Upper lobe of right lung (tissue), 1 donor: Measurements from ENCODE around the gene ODAD2. TPM values are rescaled to one million over a fixed set of nuclear protein-coding genes. Genes with fewer than 3 reads are reported as not detected.

Source experiments
- ATAC-seq: fragments of 200-7000 bp; cut with Tn5 transposase; one replicate; pipeline ENCODE4 v1.9.1; 2020; ENCODE audit warnings: mild to moderate bottlenecking, moderate library complexity
- DNase-seq: peaks from one replicate; pipeline ENCODE4 v3.0.0-alpha.2; 2020
- H3K27ac ChIP-seq: fragments of 200-600 bp; one replicate; pipeline ENCODE4 v1.8.0; 2022
- H3K27me3 ChIP-seq: fragments of 200-600 bp; one replicate; pipeline ENCODE4 v1.8.0; 2022; ENCODE audit warnings: mild to moderate bottlenecking
- H3K36me3 ChIP-seq: fragments of 200-600 bp; one replicate; pipeline ENCODE4 v1.8.0; 2022
- H3K4me1 ChIP-seq: fragments of 200-600 bp; one replicate; pipeline ENCODE4 v1.8.0; 2022
- H3K4me3 ChIP-seq: fragments of 200-600 bp; one replicate; pipeline ENCODE4 v1.8.0; 2022; ENCODE audit warnings: mild to moderate bottlenecking
- H3K9me3 ChIP-seq: fragments of 200-600 bp; one replicate; pipeline ENCODE4 v1.8.0; 2022
- intact Hi-C: fragments of 100-400 bp; cut with DNase I; formaldehyde crosslinking; loops from one replicate; pipeline ENCODE4 v1.11.0; 2022
- total RNA-seq: library from RNA; stranded (reverse); fragmentation: NEBNext Ultra II Directional; extraction: Animal tissue kit (Norgen Biotek cat#: 25700); gene quantifications from one replicate; pipeline ENCODE4 v1.2.1, GENCODE V29; 2021
- TF ChIP-seq, protein P1 (sequence below): fragments of 200-600 bp; IDR thresholded peaks from one replicate; pipeline ENCODE4 v1.8.0; 2022; ENCODE audit warnings: antibody characterized with exemption
- donor health status: DM: no; HTN: yes; CAD: no; lungs with severe emphysema.

ODAD2 gene
- total RNA-seq, 1 donor from 2014 or later: 0.64 TPM

DNA sequence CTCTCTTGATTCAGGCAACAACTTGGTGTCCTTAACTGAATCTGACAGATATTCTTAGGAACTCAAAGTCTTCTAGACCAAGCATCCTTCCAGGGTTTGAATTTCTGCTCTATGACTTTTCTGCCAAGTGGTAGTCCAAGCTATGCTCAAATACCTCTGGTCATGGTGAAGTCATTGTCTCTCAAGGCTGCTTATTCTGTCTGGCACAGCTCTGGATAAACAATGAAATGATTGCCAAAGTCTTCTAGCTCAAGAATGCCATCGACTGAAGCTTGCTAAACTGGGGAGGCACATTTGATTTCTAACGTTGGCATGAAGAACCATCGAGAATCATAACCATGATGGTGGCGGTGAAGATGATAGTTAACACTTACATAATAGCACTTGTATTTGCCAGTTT lies 137.1 kb downstream of the ODAD2 start:
- no peaks in the 10 kb centered on the region for H3K9me3 ChIP-seq
- intact Hi-C loops: no loop called here
- H3K36me3 ChIP-seq: no peaks in the 10 kb centered on the region
- H3K4me3 ChIP-seq: no peak overlapping the region
- H3K27ac ChIP-seq: no peak overlapping the region
- no peaks in the 10 kb centered on the region for H3K4me1 ChIP-seq
- H3K27me3 ChIP-seq: no peaks in the 10 kb centered on the region
- DNase-seq (no peak), ATAC-seq (no peak)
- TF ChIP-seq, protein P1, sequence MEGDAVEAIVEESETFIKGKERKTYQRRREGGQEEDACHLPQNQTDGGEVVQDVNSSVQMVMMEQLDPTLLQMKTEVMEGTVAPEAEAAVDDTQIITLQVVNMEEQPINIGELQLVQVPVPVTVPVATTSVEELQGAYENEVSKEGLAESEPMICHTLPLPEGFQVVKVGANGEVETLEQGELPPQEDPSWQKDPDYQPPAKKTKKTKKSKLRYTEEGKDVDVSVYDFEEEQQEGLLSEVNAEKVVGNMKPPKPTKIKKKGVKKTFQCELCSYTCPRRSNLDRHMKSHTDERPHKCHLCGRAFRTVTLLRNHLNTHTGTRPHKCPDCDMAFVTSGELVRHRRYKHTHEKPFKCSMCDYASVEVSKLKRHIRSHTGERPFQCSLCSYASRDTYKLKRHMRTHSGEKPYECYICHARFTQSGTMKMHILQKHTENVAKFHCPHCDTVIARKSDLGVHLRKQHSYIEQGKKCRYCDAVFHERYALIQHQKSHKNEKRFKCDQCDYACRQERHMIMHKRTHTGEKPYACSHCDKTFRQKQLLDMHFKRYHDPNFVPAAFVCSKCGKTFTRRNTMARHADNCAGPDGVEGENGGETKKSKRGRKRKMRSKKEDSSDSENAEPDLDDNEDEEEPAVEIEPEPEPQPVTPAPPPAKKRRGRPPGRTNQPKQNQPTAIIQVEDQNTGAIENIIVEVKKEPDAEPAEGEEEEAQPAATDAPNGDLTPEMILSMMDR: no peak

DNA sequence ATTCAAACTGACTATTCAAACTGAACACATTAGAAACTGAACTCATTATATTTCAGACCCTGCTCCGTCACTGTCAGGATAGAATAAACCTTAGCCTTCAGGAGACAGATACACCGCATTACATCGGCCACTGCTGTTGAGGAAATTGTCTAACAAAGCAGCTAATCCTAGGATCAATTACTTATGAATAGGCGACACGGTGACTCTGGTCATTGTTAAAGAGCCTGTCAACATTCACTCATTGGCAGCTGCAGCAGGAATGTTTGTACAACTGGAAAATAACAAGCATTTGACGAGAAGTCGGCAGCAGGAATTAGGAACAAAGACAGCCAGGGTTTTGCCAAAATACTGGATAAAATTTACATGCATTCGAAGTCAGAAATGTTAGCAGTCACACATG lies 141.3 kb downstream of the ODAD2 start:
- Histone ChIP-seq H3K4me1 (no peaks in the 10 kb centered on the region), H3K9me3 (no peaks in the 10 kb centered on the region), H3K36me3 (no peaks in the 10 kb centered on the region), H3K27ac (no peak overlapping the region), H3K4me3 (no peak overlapping the region), H3K27me3 (no peaks in the 10 kb centered on the region)
- DNase-seq (no peak), ATAC-seq (no peak)
- intact Hi-C loops: no loop called here
- TF ChIP-seq, protein P1: no peak

DNA sequence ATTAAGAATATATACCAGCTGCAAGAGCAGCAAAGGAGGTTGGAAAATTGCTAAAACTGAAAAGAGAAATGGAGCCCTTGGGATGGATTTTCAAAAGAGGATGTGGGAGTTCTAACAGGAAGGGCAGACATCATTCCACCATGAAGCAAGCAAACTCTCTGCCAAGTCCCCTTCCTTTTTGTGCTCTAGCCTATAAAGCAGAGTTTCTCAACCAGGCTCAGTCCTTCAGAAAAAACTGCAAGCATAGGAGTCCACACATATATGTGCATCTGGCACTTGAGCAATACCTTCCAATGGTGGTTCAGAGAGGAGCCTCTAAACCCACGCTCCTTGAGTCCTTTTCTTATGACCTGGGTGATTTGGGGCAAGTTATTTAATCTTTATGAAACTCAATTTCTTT lies 154.7 kb downstream of the ODAD2 start:
- no peaks in the 10 kb centered on the region for H3K9me3 ChIP-seq
- ATAC-seq (peak; percentile 74), DNase-seq (no peak)
- H3K27ac ChIP-seq: no peak overlapping the region
- no peak overlapping the region for H3K4me3 ChIP-seq
- intact Hi-C loops: no loop called here
- no peaks in the 10 kb centered on the region for H3K36me3 ChIP-seq
- TF ChIP-seq, protein P1: no peak
- no peaks in the 10 kb centered on the region for H3K4me1 ChIP-seq
- H3K27me3 ChIP-seq: no peaks in the 10 kb centered on the region

DNA sequence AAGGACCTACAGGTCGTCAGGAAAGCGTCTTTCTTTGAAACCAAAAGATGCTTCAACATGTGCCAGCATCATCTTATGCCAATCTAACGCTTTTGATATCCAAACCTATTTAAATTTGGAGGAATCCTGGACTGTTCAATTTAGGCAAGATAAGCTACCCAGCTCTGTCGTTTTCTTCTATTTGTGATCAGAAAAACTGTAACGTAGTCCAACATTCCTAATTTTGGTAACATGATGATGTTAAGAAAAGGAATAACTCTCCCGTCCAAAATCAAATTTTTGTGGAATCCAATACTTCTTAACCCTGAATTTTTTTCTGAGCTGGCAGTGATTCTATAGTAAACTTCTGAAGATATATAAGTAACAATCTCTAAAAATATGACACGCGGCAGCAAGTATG lies 160.0 kb downstream of the ODAD2 start:
- TF ChIP-seq, protein P1: no peak
- H3K4me3 ChIP-seq: no peak overlapping the region
- ATAC-seq (no peak), DNase-seq (no peak)
- no peaks in the 10 kb centered on the region for H3K4me1 ChIP-seq
- intact Hi-C loops: no loop called here
- no peak overlapping the region for H3K27ac ChIP-seq
- H3K36me3 ChIP-seq: no peaks in the 10 kb centered on the region
- H3K27me3 ChIP-seq: no peaks in the 10 kb centered on the region
- H3K9me3 ChIP-seq: no peaks in the 10 kb centered on the region

DNA sequence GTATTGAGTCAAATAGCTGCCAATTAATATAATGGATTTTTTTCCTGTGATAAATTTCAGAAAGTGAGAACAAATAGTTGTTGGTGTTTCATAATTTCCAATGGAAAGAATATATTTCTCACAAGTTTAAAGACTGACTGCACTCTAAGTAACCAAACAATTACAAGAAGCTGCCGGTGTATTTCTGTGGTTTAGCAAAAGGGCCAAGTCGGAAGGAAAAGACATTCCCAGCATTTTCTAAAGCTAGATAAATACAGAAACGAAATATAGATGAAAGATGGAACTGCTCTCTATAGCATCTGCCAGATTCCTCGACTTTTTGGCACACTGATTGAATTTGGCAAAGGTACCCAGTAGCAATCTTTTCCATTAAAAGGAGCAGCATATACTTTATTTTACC lies 160.5 kb downstream of the ODAD2 start:
- H3K36me3 ChIP-seq: no peaks in the 10 kb centered on the region
- ATAC-seq (no peak), DNase-seq (no peak)
- TF ChIP-seq, protein P1: no peak
- H3K4me3 ChIP-seq: no peak overlapping the region
- no peak overlapping the region for H3K27ac ChIP-seq
- H3K27me3 ChIP-seq: no peaks in the 10 kb centered on the region
- H3K4me1 ChIP-seq: no peaks in the 10 kb centered on the region
- intact Hi-C loops: no loop called here
- no peaks in the 10 kb centered on the region for H3K9me3 ChIP-seq

DNA sequence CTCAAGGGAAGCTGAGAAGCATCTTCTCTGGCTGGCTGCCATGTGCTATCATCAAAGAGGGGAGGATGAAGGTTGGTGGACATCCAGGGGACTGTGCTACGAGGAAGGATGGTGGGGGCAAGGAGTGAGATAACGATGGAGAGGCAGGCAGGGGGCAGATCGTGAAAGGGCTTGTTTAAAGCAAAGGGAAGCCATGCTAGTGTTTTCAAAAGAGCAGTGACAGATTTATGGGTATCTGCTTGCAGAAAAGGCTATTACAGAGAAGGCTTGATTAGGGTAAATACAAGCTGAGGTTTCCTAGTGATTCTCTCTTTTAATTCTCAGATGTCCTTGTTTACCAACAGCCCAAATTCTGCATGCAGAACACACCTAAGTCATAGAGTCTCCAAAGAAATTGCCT lies 164.4 kb downstream of the ODAD2 start:
- TF ChIP-seq, protein P1: no peak
- no peak overlapping the region for H3K27ac ChIP-seq
- ATAC-seq (no peak), DNase-seq (no peak)
- H3K9me3 ChIP-seq: no peaks in the 10 kb centered on the region
- intact Hi-C loops: no loop called here
- no peak overlapping the region for H3K4me3 ChIP-seq
- no peaks in the 10 kb centered on the region for H3K4me1 ChIP-seq
- H3K36me3 ChIP-seq: no peaks in the 10 kb centered on the region
- H3K27me3 ChIP-seq: no peaks in the 10 kb centered on the region
